HG03575 (cell line): ENCODE data around the gene EXOC4.

ENCODE experiments used
- ATAC-seq: cut with Tn5 transposase; IDR thresholded peaks from one replicate; pipeline ENCODE4 v1.9.1; 2021; ENCODE audit not compliant: unreplicated experiment, insufficient number of reproducible peaks, low FRiP score; ENCODE audit errors: extremely low read depth

Gene EXOC4

DNA sequence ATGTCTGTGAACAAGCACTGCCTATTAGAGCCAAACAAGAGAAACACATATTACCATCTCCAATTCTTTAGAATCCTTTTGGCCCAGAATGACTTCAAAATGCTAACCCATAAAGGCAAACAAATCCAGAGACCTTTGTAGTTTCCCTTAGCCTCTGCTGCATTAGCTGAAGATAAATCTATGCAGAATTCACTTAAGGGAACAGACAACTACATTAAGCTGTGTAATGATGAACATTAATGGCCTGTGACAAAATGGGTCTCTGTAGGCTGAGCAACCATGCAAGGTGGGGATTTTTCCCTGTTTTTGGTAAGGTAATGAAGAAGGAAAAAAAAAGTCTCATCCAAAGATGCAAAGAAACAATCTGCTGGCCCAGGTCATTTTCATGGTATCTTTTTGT, 411.6 kb downstream of the EXOC4 start:
- no peak for ATAC-seq

DNA sequence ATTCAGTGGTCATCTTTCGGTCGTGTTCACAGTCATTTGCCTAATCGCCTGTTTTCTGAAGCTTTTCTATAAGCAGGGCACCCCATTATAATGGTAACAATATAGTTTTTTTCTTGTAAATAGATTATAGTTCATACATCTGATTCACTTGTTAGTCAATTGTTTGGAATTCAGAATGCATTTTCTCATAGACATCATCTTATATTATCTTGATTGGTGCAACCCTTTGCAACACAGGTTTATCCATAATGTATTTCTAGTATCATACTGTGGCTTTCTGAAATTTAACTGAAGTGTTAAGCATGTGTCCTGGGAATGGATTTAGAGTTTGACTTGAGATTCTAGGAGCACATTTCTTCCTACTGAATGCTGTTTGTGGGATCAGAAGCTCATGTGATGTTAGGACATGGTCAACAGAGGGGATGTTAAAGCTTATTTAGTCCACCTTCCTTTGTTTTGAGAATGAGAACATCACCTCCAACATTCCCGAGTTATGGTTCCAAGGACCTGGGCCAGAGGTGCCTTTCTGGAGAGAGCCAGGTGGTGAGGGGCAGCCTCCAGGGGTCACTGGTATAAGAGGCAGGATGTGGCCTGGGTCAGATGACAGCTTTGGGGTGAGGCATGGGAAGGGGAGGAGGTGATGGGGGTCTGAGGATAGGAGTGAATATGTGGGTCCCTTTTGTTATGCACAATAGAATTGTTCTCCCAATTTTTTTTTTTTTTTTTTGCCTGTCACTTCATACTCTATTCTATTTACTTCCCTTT, 415.6 kb downstream of the EXOC4 start:
- no peak for ATAC-seq

DNA sequence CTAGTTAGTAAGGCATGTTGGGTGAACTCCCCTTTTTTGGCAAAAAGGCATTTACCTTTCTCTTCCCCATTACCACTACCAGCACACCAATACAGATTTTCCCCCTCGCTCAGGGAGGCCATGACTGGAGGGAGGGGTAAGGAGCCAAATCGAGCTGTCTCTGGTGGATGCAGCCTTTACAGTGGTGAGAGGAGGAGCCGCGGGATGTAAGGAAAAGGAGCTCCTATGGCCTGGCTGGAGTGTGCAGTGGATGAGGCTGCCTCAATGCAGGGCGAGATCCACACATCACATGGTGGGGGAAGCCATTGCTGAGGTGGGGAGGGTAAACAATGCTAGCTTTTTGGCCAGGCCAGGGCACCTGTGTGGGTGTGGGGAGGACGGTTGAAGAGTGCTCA, 416.2 kb downstream of the EXOC4 start:
- no peak for ATAC-seq

DNA sequence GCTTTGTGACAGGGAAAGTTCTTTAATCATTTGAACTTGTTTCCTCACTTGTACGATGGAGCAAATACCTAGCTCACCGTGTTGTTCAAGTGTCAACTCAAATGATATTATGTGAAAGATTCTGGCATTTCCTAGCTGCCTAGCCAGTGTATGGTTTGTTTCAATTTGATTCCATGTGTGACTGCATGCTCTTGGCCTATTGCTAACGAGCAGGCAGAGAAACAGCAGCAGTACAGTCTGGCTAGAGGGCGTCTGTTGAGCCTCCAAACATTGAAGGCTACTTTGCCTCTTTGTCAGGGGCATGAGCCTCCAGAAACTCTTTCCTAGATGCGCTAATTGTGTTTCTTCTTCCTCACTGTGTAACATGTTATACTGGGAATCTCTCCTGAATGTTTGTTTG, 417.4 kb downstream of the EXOC4 start:
- ATAC-seq = no peak

DNA sequence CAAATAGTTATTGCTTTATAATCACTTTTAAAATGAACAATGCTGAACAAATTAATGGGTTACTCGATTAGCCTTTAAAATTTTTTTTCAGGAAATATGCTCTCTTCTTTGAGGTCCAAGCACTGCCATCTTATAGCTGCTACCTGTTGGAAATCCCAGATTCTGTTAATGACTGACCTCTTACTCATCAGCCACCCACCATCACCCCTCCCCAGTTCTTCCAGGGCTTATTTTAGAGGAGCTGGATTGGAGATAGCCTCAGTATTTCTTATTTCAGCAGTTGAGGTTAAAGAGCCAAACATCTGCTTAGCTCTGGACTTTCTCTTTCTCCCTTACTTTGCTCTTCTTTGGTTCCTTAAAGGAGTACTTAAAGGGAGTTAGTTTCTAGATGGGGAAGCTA, 420.0 kb downstream of the EXOC4 start:
- no peak for ATAC-seq

DNA sequence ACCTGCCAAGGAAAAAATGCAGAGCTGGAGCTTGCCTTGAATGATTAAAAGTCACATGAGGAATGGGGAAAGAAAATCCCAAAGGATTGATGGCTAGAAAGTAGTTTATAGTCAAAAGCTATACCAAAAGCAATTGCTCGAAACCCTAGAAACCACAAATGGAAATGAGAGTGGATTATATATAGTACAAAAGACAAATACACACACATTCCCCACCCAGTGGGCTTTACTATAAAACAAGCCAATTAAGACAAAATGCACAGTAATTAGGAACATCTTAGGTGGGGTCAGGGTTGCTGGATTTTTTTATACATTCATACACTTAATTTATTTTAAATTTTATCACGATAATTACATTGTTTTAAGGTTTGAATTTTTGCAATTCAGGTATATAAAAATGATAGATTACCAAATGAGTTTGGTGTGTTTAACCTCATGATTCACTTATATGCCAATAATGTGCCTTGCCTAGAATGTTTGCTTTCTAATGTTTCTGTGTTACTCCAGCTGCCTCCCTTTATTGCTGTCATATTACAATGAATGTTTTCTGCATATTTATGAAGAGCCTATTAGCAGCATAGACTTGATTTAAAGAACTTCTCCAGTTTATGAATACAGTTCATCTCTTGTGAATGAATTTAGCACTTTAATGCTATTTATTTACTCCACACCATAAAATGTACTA, 421.3 kb downstream of the EXOC4 start:
- no peak for ATAC-seq

DNA sequence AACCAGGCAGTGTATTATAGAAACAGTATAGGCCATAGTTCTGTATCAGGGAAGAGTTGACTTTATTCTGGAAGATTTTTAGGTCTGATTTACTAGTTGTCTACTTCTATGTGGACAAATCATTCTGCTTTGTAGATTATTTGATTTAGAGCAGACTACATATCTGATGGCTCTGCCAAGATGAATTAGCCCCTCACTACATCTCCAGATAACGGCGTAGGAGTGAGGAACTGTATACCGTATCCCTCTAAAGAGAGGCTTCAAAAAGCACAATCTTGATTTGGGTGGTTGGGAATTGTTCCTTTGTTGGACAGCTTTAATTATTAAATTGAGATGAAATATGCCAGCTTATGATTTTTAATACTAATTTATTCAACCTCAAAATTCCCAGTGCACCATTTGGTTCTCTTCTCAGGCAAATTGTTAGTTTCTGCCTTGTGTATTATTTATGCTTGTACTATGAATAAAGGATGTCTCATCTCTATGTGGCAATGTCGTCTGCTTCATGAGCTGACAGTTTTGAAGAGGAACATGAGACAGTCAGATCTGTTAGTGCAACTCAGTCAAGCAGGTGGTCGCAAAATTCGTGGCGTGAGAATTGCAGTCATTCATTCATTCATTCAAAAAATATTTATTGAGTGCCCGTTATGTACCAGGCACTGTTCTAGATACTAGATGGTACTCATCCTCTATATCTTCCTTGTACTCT, 422.8 kb downstream of the EXOC4 start:
- ATAC-seq = no peak

DNA sequence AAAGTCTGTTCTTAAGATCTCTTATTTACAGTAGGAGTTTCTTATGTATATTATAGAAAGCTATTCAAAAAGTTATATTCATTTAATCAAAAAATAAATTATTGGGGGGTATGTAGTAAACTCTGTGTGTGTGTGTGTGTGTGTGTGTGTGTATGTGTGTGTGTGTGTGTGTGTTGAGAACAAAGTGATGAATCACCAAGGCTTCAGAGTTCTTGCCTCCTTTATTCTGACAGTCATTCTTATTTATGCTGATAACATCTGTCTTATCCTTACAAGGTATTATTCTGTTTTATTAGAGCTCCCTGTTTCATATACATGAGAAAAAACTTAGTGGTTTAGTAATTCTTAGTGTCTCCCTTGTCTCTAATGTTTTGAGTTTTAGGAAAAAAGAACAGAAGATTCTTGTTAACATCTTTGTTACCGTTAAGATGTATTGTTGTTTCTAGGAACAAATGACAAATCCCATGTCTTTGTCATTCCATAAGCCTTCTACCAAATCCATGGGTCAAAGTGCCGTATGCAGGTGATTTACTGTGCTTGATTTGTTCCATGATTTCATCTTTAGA, 424.0 kb downstream of the EXOC4 start:
- no peak for ATAC-seq

DNA sequence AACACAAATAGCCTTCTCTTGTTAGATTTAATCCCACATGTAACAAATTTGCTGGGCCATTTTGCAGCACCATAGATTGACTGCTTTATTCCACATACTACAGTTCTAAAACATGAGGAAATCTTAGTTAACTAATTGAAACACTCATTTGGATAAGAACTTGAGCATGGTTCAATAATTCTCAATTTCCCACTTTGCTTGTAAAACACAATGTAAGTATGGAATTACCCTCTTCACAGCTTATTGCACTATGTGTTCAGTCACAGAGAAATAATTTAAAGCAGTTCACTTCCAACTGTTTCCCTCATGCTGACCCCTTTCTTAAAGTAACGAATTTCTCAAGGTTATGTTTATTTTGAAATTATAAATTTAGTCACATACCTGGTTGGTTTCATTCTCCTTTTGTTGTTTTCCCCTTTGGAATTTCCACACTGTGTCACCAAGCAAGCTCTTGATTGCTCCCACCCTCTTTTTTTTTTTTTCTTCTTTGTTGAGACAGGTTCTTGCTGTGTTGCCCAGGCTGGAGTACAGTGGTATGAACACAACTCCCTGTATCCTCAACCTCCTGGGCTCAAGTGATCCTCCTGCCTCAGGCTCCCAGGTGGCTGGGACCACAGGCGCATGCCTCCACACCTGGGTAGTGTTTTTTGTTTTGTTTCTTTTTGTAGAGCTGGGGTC, 425.4 kb downstream of the EXOC4 start:
- no peak for ATAC-seq

DNA sequence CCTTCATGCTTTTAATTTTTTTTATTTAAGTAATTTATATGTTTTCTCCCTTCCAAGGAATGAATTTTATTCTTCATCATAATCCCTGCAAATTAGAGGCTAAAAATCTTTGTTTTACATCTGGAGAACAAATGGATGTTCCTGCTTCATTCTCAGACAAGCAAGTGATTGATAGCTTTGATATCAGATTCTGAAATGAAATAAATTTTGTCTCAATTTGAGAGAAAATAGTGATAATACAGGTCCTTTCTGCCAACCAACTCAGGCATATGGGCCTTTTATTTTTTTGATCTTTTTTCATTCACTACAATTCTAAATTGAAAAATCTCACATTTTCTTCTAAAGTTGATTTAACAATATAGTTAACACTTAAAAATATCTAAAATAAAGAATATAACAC, 427.1 kb downstream of the EXOC4 start:
- ATAC-seq = no peak

DNA sequence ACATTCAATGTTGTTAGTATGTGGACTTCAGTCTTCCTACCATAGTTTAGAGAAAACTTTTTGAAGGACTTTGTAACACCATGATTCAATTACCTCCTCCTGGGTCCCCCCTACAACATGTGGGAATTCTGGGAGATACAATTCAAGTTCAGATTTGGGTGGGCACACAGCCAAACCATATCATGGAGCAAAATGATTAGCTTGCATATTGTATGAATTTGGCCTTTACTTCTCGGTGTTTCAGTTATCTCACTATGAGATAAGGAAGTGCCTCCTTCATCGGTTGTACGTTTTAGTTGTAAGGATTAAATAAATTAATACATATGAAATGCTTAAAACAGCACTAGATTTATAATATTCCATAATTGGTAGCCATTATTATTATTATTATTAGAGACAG, 428.7 kb downstream of the EXOC4 start:
- no peak for ATAC-seq

DNA sequence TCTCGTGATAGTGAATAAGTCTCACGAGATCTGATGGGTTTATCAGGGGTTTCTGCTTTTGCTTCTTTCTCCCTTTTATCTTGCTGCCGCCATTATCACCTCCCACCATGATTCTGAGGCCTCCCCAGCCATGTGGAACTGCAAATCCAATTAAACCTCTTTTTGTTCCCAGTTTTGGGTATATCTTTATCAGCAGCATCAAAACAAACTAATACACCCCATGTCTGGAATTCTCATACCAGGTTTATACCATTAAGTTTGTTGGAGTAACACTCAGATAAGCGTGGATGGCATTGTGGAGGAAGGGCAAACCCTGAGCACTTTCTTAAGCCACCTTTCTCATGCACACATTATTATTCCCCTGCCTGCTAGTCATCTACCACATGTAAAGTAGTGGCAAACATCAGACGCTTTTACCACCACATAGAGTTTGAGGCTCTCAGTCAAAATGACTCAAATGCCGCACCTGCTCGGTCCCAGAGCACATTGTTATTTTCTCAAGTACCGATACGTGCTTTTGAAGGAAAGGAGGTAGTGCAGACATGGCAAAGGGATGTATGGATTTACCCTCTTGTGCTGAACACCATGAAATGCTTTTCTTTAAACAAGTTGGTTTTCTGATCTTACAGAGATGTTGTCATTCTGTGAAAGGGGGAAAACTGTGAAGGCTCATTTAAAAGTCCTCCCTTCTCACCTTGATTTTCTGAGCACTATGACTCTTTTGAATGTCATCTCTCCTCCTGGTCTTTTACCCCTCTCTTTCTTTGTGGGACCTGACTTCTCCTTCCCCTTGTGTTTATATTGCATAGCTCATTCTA, 429.7 kb downstream of the EXOC4 start:
- no peak for ATAC-seq

DNA sequence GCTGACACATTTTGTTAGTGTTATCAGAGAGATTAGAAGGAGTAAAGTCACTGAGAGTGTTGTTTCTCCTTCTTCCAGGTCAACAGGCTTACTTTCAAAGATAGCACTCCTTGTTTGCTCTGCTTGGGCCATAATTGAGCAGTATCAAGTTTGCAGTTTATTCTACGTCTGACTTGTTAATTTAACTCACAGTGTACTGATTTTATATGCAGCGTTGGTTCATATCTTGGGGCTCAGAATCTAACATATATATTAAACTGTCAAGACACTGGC, 430.2 kb downstream of the EXOC4 start:
- no peak for ATAC-seq

DNA sequence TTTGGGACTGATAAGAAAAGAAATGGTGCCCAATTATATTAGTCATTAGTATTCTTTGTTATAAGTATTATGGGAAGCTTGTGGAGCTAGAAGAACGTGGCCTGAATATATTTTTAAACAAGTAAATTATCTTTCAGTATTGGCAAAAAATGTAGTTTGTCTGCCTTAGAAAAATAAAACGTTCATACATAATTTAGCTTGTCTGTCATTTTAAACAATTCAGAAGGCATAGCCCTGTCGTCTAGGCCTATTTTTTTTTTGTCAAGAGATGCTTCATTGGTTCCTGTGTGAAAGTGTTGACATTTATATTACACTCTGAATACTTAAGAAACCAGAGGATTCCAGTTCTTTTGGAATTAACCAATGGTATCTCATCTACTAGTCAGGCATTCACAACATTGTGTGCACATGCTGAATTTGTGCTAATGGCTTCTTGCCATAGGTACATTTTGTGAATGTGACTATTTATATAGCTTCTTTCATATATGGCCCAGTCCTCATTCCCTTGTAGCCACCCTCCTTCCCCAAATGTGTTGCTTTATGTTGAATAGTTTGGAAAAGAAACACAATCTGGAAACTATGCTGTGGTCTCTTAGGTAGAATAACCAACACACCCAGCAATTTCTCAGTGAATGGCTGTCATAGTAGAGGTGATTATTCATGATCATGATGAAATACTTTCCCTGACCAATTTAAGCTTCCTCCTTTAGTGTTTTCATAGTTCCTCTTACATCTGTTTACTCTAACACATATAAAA, 435.8 kb downstream of the EXOC4 start:
- ATAC-seq = no peak

DNA sequence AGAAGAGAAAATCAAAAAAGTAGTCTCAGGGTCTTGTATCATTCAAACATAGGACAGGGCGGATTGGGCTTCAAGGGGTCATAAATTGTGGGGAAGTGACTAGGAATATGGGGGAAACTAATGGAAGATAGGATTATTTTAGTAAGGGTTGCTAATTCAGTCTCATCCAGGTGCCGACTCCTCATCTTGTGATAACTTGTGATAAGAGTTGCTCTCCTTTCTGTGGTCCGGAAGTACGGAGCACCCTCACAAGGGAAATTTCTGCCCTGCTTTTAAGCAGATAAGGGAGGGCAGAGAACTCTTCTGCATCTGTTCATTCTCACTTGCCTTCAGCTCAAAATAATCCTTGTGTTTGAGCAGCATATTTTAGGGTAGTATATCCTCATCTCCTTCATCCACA, 437.9 kb downstream of the EXOC4 start:
- ATAC-seq = no peak

DNA sequence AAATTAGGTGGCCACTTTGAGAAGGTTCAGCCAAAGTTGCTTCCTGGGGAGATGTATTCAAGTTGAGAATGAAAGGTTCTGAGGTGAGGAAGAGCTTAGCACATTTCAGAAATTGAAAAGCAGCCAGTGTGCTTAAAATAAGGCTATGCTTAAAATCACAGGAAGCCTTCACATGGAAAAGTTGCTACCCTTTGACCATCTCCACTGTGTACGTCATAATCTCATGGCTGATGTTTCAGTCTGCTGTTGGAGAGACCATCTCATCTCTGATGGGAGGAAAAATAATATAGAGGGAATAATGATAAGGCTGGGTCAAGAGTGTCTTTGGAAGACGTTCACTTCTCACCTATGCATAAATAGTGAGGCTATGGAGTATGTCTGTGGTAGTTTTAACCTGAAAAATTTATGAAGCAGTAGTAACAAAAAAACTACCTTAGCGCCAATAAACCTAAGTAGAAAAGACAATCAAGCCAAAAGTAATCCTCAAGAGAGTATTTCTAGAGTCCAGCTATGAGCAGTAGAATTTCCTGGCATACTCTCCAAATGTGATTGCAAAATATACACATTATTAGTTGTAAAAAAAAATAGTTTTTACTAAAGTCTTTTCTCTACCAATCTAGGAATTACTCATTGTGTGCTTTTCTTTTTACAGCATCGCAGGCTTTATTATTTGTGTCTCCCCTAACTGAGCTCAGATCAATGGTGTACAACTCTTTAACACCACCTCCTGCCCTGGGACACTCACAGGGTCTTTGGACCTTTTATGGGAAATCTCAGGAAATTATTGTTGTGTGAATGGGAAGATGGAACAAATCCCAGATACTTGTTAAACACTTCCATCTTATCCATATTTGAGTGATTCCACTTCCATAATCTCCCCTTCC, 439.1 kb downstream of the EXOC4 start:
- no peak for ATAC-seq

DNA sequence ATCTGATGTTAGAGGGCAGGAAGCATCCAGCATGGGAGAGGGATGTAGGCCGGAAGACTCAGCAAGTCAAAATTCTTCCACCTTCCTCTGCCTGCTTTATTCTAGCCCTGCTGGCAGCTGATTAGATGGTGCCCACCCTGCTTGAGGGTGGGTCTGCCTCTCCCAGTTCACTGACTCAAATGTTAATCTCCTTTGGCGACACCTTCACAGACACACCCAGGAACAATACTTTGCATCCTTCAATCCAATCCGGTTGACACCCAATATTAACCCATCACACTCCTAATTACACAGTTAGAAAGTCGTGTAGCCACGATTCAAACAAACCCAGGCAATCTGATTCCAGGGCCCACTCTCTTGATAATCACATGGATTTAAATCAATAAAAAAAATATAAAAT, 440.4 kb downstream of the EXOC4 start:
- no peak for ATAC-seq
